Lower lobe of right lung (tissue), 2 donors: ENCODE results near the gene RAD23A. TPM values are rescaled to one million over a fixed set of nuclear protein-coding genes. Genes with fewer than 3 reads are reported as not detected.
"Not testable (repeated sequence)": the region's sequence is repeated elsewhere in the genome, so short reads cannot be mapped to it uniquely, and the experiment has no call there.

Experiments
- ATAC-seq, 2 donors: fragments of 200-7000 bp; cut with Tn5 transposase; one replicate each; pipeline ENCODE4 v1.9.1; 2020 to 2022; ENCODE audit warnings: mild to moderate bottlenecking in 2 of 2, moderate library complexity in 2 of 2
- DNase-seq: peaks from one replicate; pipeline ENCODE4 v3.0.0-alpha.2; 2020
- H3K27ac ChIP-seq: fragments of 200-600 bp; one replicate; pipeline ENCODE4 v1.8.0; 2022
- H3K27me3 ChIP-seq: fragments of 200-600 bp; one replicate; pipeline ENCODE4 v1.8.0; 2022; ENCODE audit warnings: low read depth
- H3K36me3 ChIP-seq: fragments of 200-600 bp; one replicate; pipeline ENCODE4 v1.8.0; 2022; ENCODE audit warnings: mild to moderate bottlenecking
- H3K4me1 ChIP-seq: fragments of 200-600 bp; one replicate; pipeline ENCODE4 v1.8.0; 2022
- H3K4me3 ChIP-seq: fragments of 200-600 bp; one replicate; pipeline ENCODE4 v1.8.0; 2022; ENCODE audit warnings: mild to moderate bottlenecking
- H3K9me3 ChIP-seq: fragments of 200-600 bp; one replicate; pipeline ENCODE4 v1.8.0; 2022
- CTCF ChIP-seq: fragments of 200-600 bp; IDR thresholded peaks from one replicate; pipeline ENCODE4 v1.8.0; 2022; ENCODE audit warnings: antibody characterized with exemption, mild to moderate bottlenecking
- intact Hi-C: fragments of 100-400 bp; cut with DNase I; formaldehyde crosslinking; loops from one replicate; pipeline ENCODE4 v1.11.0; 2022
- total RNA-seq: library from RNA; stranded (reverse); fragmentation: NEBNext Ultra II Directional; extraction: Animal tissue kit (Norgen Biotek cat#: 25700); gene quantifications from one replicate; pipeline ENCODE4 v1.2.1, GENCODE V29; 2021
- donor health status: DM: no; HTN: yes; CAD: no; lungs with severe emphysema.

Gene RAD23A
- total RNA-seq, 1 donor from 2014 or later: 93.3 TPM

DNA sequence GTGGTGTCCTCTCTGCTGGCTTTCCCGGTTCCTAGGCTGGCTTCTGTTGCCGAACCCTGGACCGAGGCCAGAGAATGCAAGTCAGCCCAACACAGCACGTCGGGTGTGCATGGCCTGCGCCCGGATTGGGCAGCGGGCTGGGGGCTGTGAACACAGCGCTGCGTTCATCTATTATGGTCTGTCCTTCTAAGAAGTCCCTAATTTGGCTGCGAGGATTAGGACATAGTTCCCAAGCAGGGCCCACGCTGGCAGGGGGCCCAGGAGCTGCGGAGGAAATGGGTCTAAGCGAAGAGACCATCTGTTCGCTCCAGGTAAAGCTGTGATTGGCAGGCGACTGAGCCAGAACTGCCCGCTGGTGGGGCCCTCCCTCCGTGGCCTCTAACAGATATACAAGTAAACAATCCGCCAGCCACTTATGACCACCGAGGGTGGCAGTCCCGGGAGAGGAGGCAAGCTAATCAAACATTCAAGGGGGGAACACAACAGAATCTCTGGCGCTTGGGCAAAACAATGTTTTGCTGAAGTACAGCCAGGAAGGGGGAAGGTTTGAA is 32.6 kb upstream of the RAD23A start:
- Histone ChIP-seq H3K4me3 (peak overlapping the region; percentile 28), H3K36me3 (no peaks in the 10 kb centered on the region), H3K4me1 (peaks cover 22% of the 10 kb centered on the region), H3K27ac (peak overlapping the region; percentile 65), H3K27me3 (no peaks in the 10 kb centered on the region), H3K9me3 (no peaks in the 10 kb centered on the region)
- DNase-seq (peak; percentile 77), ATAC-seq (peak; percentile 74 to 79)
- TF ChIP-seq CTCF: no peak
- intact Hi-C loops: no loop called here

DNA sequence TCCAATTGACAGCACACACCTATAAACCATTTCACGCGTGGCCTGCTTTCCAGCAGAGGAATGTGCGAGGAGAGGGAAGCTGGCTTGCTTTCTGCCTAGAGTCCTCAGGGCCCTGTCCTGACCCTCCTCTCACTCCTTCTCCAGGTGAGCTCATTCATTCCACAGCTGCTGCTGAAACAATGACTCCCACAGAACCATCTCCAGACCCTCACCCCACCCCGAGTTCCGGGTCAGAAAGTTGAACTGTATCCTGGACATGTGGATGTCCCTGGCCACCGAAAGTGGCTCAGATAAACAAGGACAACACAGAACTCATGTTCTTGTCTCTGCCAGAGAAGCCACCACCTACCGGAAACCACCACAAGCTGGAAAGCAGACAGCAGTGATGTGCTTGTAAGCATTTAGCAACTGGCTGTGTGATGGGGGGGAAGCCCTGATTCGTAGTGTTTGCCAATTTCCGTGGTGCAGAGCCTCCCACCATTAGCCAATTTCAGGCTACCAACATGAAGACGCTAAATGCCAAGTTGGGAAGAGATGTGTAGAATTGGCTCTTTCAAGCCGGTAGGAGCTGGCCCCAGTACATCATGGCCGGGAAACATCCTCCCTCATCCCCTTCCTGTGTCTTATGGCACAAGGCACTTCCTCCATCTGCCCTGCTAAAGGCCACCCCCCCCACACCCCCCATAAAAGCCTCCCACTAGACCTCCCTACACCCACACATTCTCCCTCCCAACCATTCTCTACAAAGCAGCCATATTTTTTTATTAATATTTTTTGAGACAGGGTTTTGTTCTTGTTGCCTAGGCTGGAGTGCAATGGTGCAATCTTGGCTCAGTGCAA is 31.6 kb upstream of the RAD23A start:
- DNase-seq (no peak), ATAC-seq (peak; percentile 18 to 47)
- TF ChIP-seq CTCF: no peak
- intact Hi-C loops: no loop called here
- H3K4me3 ChIP-seq: no peak overlapping the region
- H3K9me3 ChIP-seq: no peaks in the 10 kb centered on the region
- no peaks in the 10 kb centered on the region for H3K36me3 ChIP-seq
- H3K4me1 ChIP-seq: peaks cover 26% of the 10 kb centered on the region
- no peaks in the 10 kb centered on the region for H3K27me3 ChIP-seq
- H3K27ac ChIP-seq: peak overlapping the region; percentile 65

DNA sequence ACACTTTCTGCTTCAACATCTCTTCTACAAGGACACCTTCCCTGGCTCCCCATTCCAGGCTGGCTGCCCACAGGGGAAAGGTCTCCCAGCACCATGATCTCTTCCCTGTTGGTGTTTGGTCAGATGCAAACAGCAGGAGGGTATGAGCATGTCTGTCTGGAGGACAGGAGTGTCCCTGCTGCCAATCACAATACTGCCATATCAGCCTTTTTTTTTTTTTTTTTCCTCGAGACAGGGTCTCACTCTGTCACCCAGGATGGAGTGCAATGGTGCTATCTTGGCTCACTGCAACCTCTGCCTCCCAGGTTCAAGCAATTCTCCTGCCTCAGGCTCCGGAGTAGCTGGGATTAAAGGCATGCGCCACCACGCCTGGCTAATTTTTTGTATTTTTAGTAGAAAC is 29.8 kb upstream of the RAD23A start:
- DNase-seq, H3K4me3 ChIP-seq, ATAC-seq, H3K27ac ChIP-seq, H3K27me3 ChIP-seq, intact Hi-C loops, H3K9me3 ChIP-seq, H3K36me3 ChIP-seq: not testable (repeated sequence)
- H3K4me1 ChIP-seq: peaks cover 27% of the 10 kb centered on the region

DNA sequence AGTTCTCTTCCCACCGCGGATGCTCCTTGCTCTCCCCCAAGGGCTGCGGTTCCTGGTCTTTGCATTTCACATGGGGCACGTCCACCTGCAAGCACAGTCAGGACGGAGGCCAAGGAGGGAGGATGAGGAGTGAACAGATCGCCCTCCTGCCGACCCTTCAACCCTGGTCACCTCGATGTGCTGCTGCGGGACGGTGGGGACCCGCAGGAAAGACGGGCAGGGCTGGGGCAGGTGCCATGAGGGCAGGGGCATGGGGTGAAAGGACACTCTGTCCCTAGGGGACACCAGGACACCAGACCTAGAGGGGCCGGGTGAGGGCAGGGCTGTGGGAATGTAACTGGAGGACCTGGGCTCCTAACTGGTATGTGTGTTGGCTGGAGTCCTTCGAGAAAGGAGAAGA is 27.4 kb upstream of the RAD23A start:
- intact Hi-C loops: no loop called here
- no peaks in the 10 kb centered on the region for H3K27me3 ChIP-seq
- no peak for DNase-seq

GRCh38 chr19:12921047-12921446 is 24.6 kb upstream of the RAD23A start:
- no peaks in the 10 kb centered on the region for H3K27me3 ChIP-seq
- H3K4me3 ChIP-seq: no peak overlapping the region
- TF ChIP-seq CTCF: no peak
- peaks cover 41% of the 10 kb centered on the region for H3K36me3 ChIP-seq
- peaks cover 6% of the 10 kb centered on the region for H3K4me1 ChIP-seq
- intact Hi-C loops: no loop called here
- no peaks in the 10 kb centered on the region for H3K9me3 ChIP-seq
- DNase-seq (no peak), ATAC-seq (no peak)
- no peak overlapping the region for H3K27ac ChIP-seq

More for the DNA sequence above, 27.4 kb upstream of the RAD23A start:
- H3K36me3 ChIP-seq: peaks cover 13% of the 10 kb centered on the region
- H3K4me3 ChIP-seq: no peak overlapping the region
- no peaks in the 10 kb centered on the region for H3K9me3 ChIP-seq
- H3K4me1 ChIP-seq: peaks cover 16% of the 10 kb centered on the region
- no peak overlapping the region for H3K27ac ChIP-seq
- no peak for TF ChIP-seq CTCF
- ATAC-seq: no peak

GRCh38 chr19:12922959-12923358 is 22.7 kb upstream of the RAD23A start:
- no peak for TF ChIP-seq CTCF
- Histone ChIP-seq H3K4me3 (no peak overlapping the region), H3K36me3 (peaks cover 60% of the 10 kb centered on the region), H3K27ac (no peak overlapping the region), H3K4me1 (peaks cover 6% of the 10 kb centered on the region), H3K27me3 (no peaks in the 10 kb centered on the region), H3K9me3 (no peaks in the 10 kb centered on the region)
- intact Hi-C loops: no loop called here
- no peak for ATAC-seq
- DNase-seq: no peak
